ENCODE measurements around the gene DLX5.

DNA sequence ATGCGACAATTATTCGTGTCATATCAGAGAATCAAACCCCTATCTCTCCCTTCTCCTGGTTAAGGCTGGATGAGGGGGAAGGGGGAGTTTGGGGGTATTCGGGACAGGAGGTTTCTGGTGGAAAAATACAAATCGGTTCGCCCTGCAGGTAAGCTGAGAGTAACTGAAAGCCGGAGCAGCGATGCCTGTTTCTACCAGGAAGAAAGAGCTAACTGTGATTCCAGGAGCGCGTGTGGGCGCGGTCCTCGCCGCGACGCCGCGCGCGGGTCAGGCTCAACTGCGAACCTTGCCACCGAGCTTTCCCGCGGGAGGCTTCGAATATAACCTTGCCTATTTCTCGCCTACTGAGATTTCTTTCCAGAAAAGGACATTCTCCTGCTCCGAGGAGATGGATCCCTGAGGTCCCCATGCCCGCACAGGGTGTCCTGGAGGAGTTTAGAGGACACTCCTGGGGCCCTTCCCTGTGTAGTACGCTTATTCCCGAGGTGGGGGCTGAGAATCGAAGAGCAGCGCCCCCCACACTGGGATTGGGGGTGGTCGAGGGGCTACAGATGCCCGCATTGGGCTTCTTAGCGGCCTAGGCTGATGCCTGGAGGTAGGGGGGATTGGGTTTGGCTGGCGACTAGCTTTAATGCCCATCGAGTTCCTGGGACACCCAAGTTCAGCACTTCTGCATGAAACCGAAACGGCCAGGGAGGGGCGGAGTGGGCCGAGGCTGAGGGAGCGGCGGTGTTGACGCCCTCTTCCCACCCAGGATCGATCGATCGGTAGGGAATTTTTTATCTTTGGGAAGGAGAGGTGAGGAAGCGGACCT lies 32.2 kb downstream of the DLX5 start:
- TF ChIP-seq, protein P1, sequence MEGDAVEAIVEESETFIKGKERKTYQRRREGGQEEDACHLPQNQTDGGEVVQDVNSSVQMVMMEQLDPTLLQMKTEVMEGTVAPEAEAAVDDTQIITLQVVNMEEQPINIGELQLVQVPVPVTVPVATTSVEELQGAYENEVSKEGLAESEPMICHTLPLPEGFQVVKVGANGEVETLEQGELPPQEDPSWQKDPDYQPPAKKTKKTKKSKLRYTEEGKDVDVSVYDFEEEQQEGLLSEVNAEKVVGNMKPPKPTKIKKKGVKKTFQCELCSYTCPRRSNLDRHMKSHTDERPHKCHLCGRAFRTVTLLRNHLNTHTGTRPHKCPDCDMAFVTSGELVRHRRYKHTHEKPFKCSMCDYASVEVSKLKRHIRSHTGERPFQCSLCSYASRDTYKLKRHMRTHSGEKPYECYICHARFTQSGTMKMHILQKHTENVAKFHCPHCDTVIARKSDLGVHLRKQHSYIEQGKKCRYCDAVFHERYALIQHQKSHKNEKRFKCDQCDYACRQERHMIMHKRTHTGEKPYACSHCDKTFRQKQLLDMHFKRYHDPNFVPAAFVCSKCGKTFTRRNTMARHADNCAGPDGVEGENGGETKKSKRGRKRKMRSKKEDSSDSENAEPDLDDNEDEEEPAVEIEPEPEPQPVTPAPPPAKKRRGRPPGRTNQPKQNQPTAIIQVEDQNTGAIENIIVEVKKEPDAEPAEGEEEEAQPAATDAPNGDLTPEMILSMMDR (IDR thresholded peaks at IDR 0.05): no peak
- TF ChIP-seq POLR2A (IDR thresholded peaks at IDR 0.05): no peak
